DND-41 (cell line): Measurements from ENCODE around the gene SC5D.

Experiments
- EZH2 ChIP-seq: IDR thresholded peaks from 3 replicates; pipeline ENCODE4 v1.6.1; 2012; ENCODE audit warnings: borderline replicate concordance, low read depth, mild to moderate bottlenecking, moderate library complexity, low read length, inconsistent platforms; ENCODE audit not compliant: severe bottlenecking
- TF ChIP-seq, protein P1 (sequence below): IDR thresholded peaks from 2 replicates; pipeline ENCODE4 v1.5.1; 2012; ENCODE audit warnings: borderline replicate concordance, low read length, moderate library complexity, mild to moderate bottlenecking; ENCODE audit not compliant: poor library complexity, severe bottlenecking; ENCODE audit errors: extremely low read depth

DNA sequence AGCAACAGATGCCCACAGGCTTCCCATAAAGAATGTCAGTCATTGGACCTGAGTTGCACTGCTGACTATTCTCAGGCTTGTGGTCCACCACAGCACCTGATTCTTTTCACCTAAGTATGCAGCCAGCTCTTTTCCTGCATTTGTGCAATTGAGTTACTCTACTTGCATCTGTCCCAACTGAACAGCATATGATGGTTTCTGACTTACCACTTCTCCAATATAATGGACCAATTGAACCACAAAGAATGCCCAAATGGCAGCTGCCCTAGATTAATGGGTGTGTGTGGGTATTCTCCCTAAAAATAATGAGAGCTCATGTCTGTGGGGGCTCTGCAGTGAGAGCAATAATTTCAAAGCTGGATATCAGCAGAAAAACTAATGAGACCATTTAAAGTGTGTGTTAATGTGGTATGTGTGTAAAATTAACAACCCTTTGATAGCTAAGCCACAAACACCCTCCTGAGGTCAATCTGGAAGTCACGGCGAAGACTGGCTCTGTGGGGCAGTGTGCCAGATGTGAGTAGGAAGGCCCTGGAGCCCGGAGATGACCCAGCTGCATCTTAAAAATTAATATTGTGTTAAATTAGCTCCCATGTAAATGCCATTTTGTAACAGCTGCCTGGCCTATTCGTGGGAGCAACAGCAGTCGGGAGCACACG lies 43.8 kb downstream of the SC5D start:
- no peak for TF ChIP-seq EZH2
- TF ChIP-seq, protein P1, sequence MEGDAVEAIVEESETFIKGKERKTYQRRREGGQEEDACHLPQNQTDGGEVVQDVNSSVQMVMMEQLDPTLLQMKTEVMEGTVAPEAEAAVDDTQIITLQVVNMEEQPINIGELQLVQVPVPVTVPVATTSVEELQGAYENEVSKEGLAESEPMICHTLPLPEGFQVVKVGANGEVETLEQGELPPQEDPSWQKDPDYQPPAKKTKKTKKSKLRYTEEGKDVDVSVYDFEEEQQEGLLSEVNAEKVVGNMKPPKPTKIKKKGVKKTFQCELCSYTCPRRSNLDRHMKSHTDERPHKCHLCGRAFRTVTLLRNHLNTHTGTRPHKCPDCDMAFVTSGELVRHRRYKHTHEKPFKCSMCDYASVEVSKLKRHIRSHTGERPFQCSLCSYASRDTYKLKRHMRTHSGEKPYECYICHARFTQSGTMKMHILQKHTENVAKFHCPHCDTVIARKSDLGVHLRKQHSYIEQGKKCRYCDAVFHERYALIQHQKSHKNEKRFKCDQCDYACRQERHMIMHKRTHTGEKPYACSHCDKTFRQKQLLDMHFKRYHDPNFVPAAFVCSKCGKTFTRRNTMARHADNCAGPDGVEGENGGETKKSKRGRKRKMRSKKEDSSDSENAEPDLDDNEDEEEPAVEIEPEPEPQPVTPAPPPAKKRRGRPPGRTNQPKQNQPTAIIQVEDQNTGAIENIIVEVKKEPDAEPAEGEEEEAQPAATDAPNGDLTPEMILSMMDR: no peak
